ENCODE data around the gene MAP3K14. TPM values are rescaled to one million over a fixed set of nuclear protein-coding genes. Genes with fewer than 3 reads are reported as not detected.

The MAP3K14 gene
- total and polyA plus RNA-seq, 4 donors, result 1.2 to 7.8 (median 4.2) TPM

- no peak overlapping the region for H3K9ac ChIP-seq (ENCODE audit: low read depth in 1 of 2, low read length in 2 of 2)
- DNase-seq (ENCODE audit: low spot score), result no peak
Observed at GRCh38 chr17:45292696-45293412, 24.0 kb downstream of the MAP3K14 start.

GRCh38 chr17:45291171-45291805 is 25.5 kb downstream of the MAP3K14 start:
- no peak overlapping the region for H3K4me3 ChIP-seq (ENCODE audit: low read depth in 1 of 3, low read length in 3 of 3)
- H3K36me3 ChIP-seq (ENCODE audit: control insufficient read depth in 4 of 4, insufficient read depth in 3 of 4, low read depth in 1 of 4, low read length in 3 of 4), result peaks cover 0 to 14% (median 4%) of the 10 kb centered on the region in 4 donors
- no peaks in the 10 kb centered on the region for H3K27me3 ChIP-seq (ENCODE audit: control insufficient read depth in 4 of 4, insufficient read depth in 4 of 4, low read length in 3 of 4)
- peak overlapping the region in 1 of 2 donors; percentile 16 for H3K9ac ChIP-seq (ENCODE audit: low read depth in 1 of 2, low read length in 2 of 2)
- WGBS, result 66% methylated on average over 5 of the region's 5 CpGs
- no peak for TF ChIP-seq FOXA2 (IDR thresholded peaks at IDR 0.05)
- TF ChIP-seq RXRA (IDR thresholded peaks at IDR 0.05), result no peak
- TF ChIP-seq ATF3 (IDR thresholded peaks at IDR 0.05), result no peak
- TF ChIP-seq CTCF (IDR thresholded peaks at IDR 0.05; ENCODE audit: low read depth, low read length, missing input control), result no peak
- TF ChIP-seq HNF4A (conservative IDR thresholded peaks at IDR 0.05), result no peak
- no peak for TF ChIP-seq YY1 (IDR thresholded peaks at IDR 0.05)
- TF ChIP-seq FOXA1 (IDR thresholded peaks at IDR 0.05), result no peak
- no peak for TF ChIP-seq HNF4G (IDR thresholded peaks at IDR 0.05)
- no peak for TF ChIP-seq GABPA (IDR thresholded peaks at IDR 0.05 in 1 of 2, conservative IDR thresholded peaks at IDR 0.05 in 1 of 2)
- no peak for TF ChIP-seq REST (IDR thresholded peaks at IDR 0.05)
- no peak for TF ChIP-seq RAD21 (IDR thresholded peaks at IDR 0.05)
- TF ChIP-seq SP1 (IDR thresholded peaks at IDR 0.05), result no peak
- no peak for TF ChIP-seq EGR1 (IDR thresholded peaks at IDR 0.05; ENCODE audit: low read depth in 2 of 2)
- TF ChIP-seq TAF1 (conservative IDR thresholded peaks at IDR 0.05), result no peak
- TF ChIP-seq JUND (IDR thresholded peaks at IDR 0.05), result no peak
- no peak for TF ChIP-seq MAX (IDR thresholded peaks at IDR 0.05)
- TF ChIP-seq ZBTB33 (IDR thresholded peaks at IDR 0.05), result no peak
- H3K4me1 ChIP-seq (ENCODE audit: control insufficient read depth in 4 of 4, insufficient read depth in 4 of 4, low read length in 3 of 4), result peaks cover 21 to 79% (median 75%) of the 10 kb centered on the region in 4 donors
- no peak for DNase-seq (ENCODE audit: low spot score)
- H3K27ac ChIP-seq (ENCODE audit: low read depth in 1 of 2, low read length in 2 of 2), result peak overlapping the region in 1 of 2 donors; percentile 16
- H3K9me3 ChIP-seq (ENCODE audit: control insufficient read depth in 4 of 4, low read length in 3 of 4), result no peaks in the 10 kb centered on the region

More at GRCh38 chr17:45292696-45293412, 24.0 kb downstream of the MAP3K14 start:
- Histone ChIP-seq H3K36me3 (ENCODE audit: control insufficient read depth in 4 of 4, insufficient read depth in 3 of 4, low read depth in 1 of 4, low read length in 3 of 4) (peaks cover 0 to 3% (median 1%) of the 10 kb centered on the region in 4 donors), H3K27ac (ENCODE audit: low read depth in 1 of 2, low read length in 2 of 2) (peak overlapping the region; percentile 52 to 77), H3K27me3 (ENCODE audit: control insufficient read depth in 4 of 4, insufficient read depth in 4 of 4, low read length in 3 of 4) (no peaks in the 10 kb centered on the region), H3K4me1 (ENCODE audit: control insufficient read depth in 4 of 4, insufficient read depth in 4 of 4, low read length in 3 of 4) (peaks cover 23 to 88% (median 78%) of the 10 kb centered on the region in 4 donors), H3K4me3 (ENCODE audit: low read depth in 1 of 3, low read length in 3 of 3) (no peak overlapping the region), H3K9me3 (ENCODE audit: control insufficient read depth in 4 of 4, low read length in 3 of 4) (no peaks in the 10 kb centered on the region)
- WGBS, result 59% methylated on average over 12 of the region's 12 CpGs
- TF ChIP-seq SP1 (IDR thresholded peaks at IDR 0.05) (no peak), FOXA1 (IDR thresholded peaks at IDR 0.05) (no peak)

Measured in liver (tissue), 9 donors.